PC-3 (cell line): Measurements from ENCODE around the gene CA10. TPM values are rescaled to one million over a fixed set of nuclear protein-coding genes. Genes with fewer than 3 reads are reported as not detected.

ENCODE experiments used
- ATAC-seq: fragments of 200-7000 bp; cut with Tn5 transposase; 2 replicates; pipeline ENCODE4 v1.9.1; 2020; ENCODE audit warnings: mild to moderate bottlenecking, moderate library complexity
- BruUV-seq: library from RNA; stranded (reverse); fragments of 400-500 nt; replicated peaks from 2 replicates; lab custom pipeline; 2021; lab: Mats Ljungman, UMichigan
- CTCF ChIA-PET: fragments of 300-600 bp; sonication (Branson Sonifier 250); formaldehyde crosslinking; loops from one replicate; lab custom pipeline; 2022; ENCODE audit warnings: antibody characterized with exemption; lab: Charles Lee
- POLR2A ChIA-PET: fragments of 300-600 bp; sonication (Branson Sonifier 250); formaldehyde crosslinking; loops from one replicate; lab custom pipeline; 2022; ENCODE audit warnings: antibody characterized with exemption; ENCODE audit not compliant: unreplicated experiment; lab: Charles Lee
- DNase-seq: peaks from one replicate; pipeline ENCODE4 v3.0.0-alpha.2; 2015
- H2AFZ ChIP-seq: fragments of 300-600 bp; sonication (generic); 2 replicates; pipeline ENCODE4 v1.6.0; 2016; ENCODE audit warnings: antibody characterized with exemption, low read length
- H3F3A ChIP-seq: fragments of 300-600 bp; sonication (generic); one replicate; pipeline ENCODE4 v1.6.0; 2017; ENCODE audit warnings: antibody characterized with exemption, low read length, control low read depth, mild to moderate bottlenecking; ENCODE audit not compliant: unreplicated experiment
- H3K27ac ChIP-seq: fragments of 300-600 bp; sonication (generic); 2 replicates; pipeline ENCODE4 v1.5.1; 2016; ENCODE audit warnings: mild to moderate bottlenecking, low read length
- H3K27me3 ChIP-seq: fragments of 300-600 bp; sonication (generic); 2 replicates; pipeline ENCODE4 v1.6.1; 2016; ENCODE audit warnings: low read length, mixed read lengths
- H3K36me3 ChIP-seq: fragments of 300-600 bp; sonication (generic); 2 replicates; pipeline ENCODE4 v1.6.1; 2016; ENCODE audit warnings: low read depth, mixed run types, low read length, mixed read lengths
- H3K4me1 ChIP-seq: fragments of 300-600 bp; sonication (generic); 2 replicates; pipeline ENCODE4 v1.5.1; 2016; ENCODE audit warnings: low read length; ENCODE audit not compliant: insufficient read depth
- H3K4me2 ChIP-seq: fragments of 300-600 bp; sonication (generic); 2 replicates; pipeline ENCODE4 v1.6.0; 2016; ENCODE audit warnings: low read length
- H3K4me3 ChIP-seq: fragments of 300-600 bp; sonication (generic); 2 replicates; pipeline ENCODE4 v1.5.1; 2016; ENCODE audit warnings: mild to moderate bottlenecking, low read length, mixed read lengths
- H3K79me2 ChIP-seq: fragments of 300-600 bp; sonication (generic); 2 replicates; pipeline ENCODE4 v1.6.1; 2017; ENCODE audit warnings: low read length, mixed read lengths
- H3K9ac ChIP-seq: fragments of 300-600 bp; sonication (generic); 2 replicates; pipeline ENCODE4 v1.6.0; 2016; ENCODE audit warnings: mild to moderate bottlenecking, low read length
- H3K9me2 ChIP-seq: fragments of 300-600 bp; sonication (generic); replicated peaks from 2 replicates; pipeline ENCODE4 v1.6.1; 2016; ENCODE audit warnings: mixed run types, low read length, mixed read lengths
- H3K9me3 ChIP-seq: fragments of 300-600 bp; sonication (generic); 2 replicates; pipeline ENCODE4 v1.6.1; 2016; ENCODE audit warnings: low read length, mixed read lengths
- H4K20me1 ChIP-seq: fragments of 300-600 bp; sonication (generic); 2 replicates; pipeline ENCODE4 v1.6.1; 2016; ENCODE audit warnings: low read length, mixed read lengths
- EZH2 ChIP-seq: fragments of 300-600 bp; sonication (generic); IDR thresholded peaks from one replicate; pipeline ENCODE4 v1.6.1; 2017; ENCODE audit warnings: antibody characterized with exemption, mild to moderate bottlenecking, low read length; ENCODE audit not compliant: unreplicated experiment
- EZH2phosphoT487 ChIP-seq: fragments of 300-600 bp; sonication (generic); IDR thresholded peaks from 2 replicates; pipeline ENCODE4 v1.6.1; 2018; ENCODE audit warnings: mild to moderate bottlenecking, antibody characterized with exemption, low read length, borderline replicate concordance
- intact Hi-C: fragments of 100-400 bp; cut with micrococcal nuclease; formaldehyde crosslinking; loops from 2 replicates; pipeline ENCODE4 v1.9.0; 2023
- total RNA-seq: library from RNA; depleted of rRNA; stranded (reverse); fragments of >200 nt; gene quantifications from 2 replicates; pipeline ENCODE4 v1.2.3, GENCODE V29; 2014
- TF ChIP-seq, protein P1 (sequence below): fragments of 300-600 bp; sonication (generic); conservative IDR thresholded peaks from 2 replicates; pipeline ENCODE4 v1.5.1; 2017; ENCODE audit warnings: antibody characterized with exemption, low read depth, mild to moderate bottlenecking, low read length

The CA10 gene
- total RNA-seq, 1 experiment from 2014 or later: not detected

DNA sequence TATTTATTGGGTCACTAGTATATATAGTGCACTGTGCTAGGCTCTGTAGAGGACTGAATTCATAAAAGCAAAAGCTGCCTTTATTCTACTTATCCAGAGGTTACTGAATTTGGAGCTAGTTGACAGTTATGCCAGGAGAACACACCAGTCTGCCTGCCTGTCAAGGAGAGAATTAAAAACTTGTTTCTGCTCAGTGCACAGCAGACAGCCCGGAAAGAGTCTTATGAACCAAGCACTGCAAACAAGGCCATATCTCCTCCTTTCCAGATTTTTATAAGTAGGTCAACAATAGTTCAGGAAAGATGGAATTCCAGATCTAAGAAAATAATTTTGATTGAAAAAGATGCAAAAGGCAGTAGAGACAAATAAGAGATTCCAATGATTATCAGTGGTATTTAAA lies 267.8 kb downstream of the CA10 start:
- POLR2A ChIA-PET: no interaction called here
- Histone ChIP-seq H3K36me3 (no peaks in the 10 kb centered on the region), H3K9me3 (no peaks in the 10 kb centered on the region), H3K4me1 (no peaks in the 10 kb centered on the region), H3K27me3 (peaks cover 22% of the 10 kb centered on the region; the same call in 1 of the 2 replicates), H2AFZ (no peak overlapping the region), H3K27ac (no peak overlapping the region), H4K20me1 (no peaks in the 10 kb centered on the region), H3F3A (no peaks in the 10 kb centered on the region), H3K4me2 (no peak overlapping the region), H3K9me2 (no peaks in the 10 kb centered on the region), H3K79me2 (no peaks in the 10 kb centered on the region), H3K4me3 (no peak overlapping the region), H3K9ac (no peak overlapping the region)
- DNase-seq: no peak
- BruUV-seq: no TSS peak
- TF ChIP-seq EZH2 (no peak), EZH2phosphoT487 (no peak)
- TF ChIP-seq, protein P1, sequence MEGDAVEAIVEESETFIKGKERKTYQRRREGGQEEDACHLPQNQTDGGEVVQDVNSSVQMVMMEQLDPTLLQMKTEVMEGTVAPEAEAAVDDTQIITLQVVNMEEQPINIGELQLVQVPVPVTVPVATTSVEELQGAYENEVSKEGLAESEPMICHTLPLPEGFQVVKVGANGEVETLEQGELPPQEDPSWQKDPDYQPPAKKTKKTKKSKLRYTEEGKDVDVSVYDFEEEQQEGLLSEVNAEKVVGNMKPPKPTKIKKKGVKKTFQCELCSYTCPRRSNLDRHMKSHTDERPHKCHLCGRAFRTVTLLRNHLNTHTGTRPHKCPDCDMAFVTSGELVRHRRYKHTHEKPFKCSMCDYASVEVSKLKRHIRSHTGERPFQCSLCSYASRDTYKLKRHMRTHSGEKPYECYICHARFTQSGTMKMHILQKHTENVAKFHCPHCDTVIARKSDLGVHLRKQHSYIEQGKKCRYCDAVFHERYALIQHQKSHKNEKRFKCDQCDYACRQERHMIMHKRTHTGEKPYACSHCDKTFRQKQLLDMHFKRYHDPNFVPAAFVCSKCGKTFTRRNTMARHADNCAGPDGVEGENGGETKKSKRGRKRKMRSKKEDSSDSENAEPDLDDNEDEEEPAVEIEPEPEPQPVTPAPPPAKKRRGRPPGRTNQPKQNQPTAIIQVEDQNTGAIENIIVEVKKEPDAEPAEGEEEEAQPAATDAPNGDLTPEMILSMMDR: no peak
- ATAC-seq: no peak
- intact Hi-C loops: no loop called here
- CTCF ChIA-PET: no interaction called here

- no TSS peak for BruUV-seq
- Histone ChIP-seq H4K20me1 (no peaks in the 10 kb centered on the region), H3K27me3 (peaks cover 22% of the 10 kb centered on the region; the same call in 1 of the 2 replicates), H2AFZ (no peak overlapping the region), H3K4me2 (no peak overlapping the region), H3K36me3 (no peaks in the 10 kb centered on the region), H3K9me2 (no peaks in the 10 kb centered on the region), H3K9me3 (no peaks in the 10 kb centered on the region), H3K4me3 (no peak overlapping the region), H3K9ac (no peak overlapping the region), H3K27ac (no peak overlapping the region), H3F3A (no peaks in the 10 kb centered on the region), H3K79me2 (no peaks in the 10 kb centered on the region), H3K4me1 (no peaks in the 10 kb centered on the region)
- POLR2A ChIA-PET: no interaction called here
- intact Hi-C loops: no loop called here
- DNase-seq (no peak), ATAC-seq (no peak)
- TF ChIP-seq, protein P1: no peak
- TF ChIP-seq EZH2phosphoT487: no peak
- no peak for TF ChIP-seq EZH2
- CTCF ChIA-PET: no interaction called here
Observed at GRCh38 chr17:51888816-51889215, 269.7 kb downstream of the CA10 start.

DNA sequence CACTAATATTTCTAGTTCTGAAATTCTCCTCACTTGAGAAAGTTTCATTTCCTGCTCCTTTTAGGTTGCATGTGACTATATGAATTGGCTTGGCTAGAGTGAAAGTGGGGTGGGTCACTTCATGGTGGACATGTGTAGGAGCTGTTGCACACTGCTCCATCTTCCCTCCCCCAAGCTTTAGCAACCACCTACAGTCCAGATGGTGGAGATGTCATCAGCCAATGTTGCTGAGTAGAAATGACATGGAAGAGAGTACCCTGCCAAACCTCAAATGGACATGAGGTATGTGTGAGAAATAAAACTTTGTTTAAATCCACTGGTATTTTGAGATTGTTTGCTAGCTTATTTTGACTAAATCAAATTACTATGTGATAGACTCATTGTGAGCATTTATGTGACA lies 281.5 kb downstream of the CA10 start:
- H3K36me3 ChIP-seq: no peaks in the 10 kb centered on the region
- no peak for TF ChIP-seq EZH2phosphoT487
- no peak for TF ChIP-seq EZH2
- TF ChIP-seq, protein P1: no peak
- H3F3A ChIP-seq: no peaks in the 10 kb centered on the region
- BruUV-seq: no TSS peak
- no peak overlapping the region for H3K4me3 ChIP-seq
- H3K4me2 ChIP-seq: no peak overlapping the region
- H2AFZ ChIP-seq: no peak overlapping the region
- ChIA-PET CTCF (no interaction called here), POLR2A (no interaction called here)
- intact Hi-C loops: no loop called here
- H4K20me1 ChIP-seq: no peaks in the 10 kb centered on the region
- H3K79me2 ChIP-seq: no peaks in the 10 kb centered on the region
- H3K27me3 ChIP-seq: 0 out of 2 replicates have a peak, but pooled peaks cover 5% of the 10 kb centered on the region
- H3K9me3 ChIP-seq: peaks cover 4% of the 10 kb centered on the region; the same call in 1 of the 2 replicates
- DNase-seq (no peak), ATAC-seq (no peak)
- H3K9ac ChIP-seq: no peak overlapping the region
- no peaks in the 10 kb centered on the region for H3K4me1 ChIP-seq
- no peaks in the 10 kb centered on the region for H3K9me2 ChIP-seq
- H3K27ac ChIP-seq: no peak overlapping the region
